LoVo (cell line): Measurements from ENCODE around the gene PTPRM.
"Not testable (repeated sequence)": the region's sequence is repeated elsewhere in the genome, so short reads cannot be mapped to it uniquely, and the experiment has no call there.

Experiments
- DNase-seq: peaks from one replicate; pipeline ENCODE4 v3.0.0-alpha.2; 2016; ENCODE audit warnings: low spot score

The PTPRM gene

GRCh38 chr18:7727361-7728076 is 160.4 kb downstream of the PTPRM start:
- no peak for DNase-seq

GRCh38 chr18:7728297-7728696 is 161.2 kb downstream of the PTPRM start:
- DNase-seq, result no peak

- no peak for DNase-seq
Observed at GRCh38 chr18:7729868-7730267, 162.8 kb downstream of the PTPRM start.

- DNase-seq, result no peak
Observed at GRCh38 chr18:7730682-7731081, 163.6 kb downstream of the PTPRM start.

- DNase-seq, result no peak
Observed at GRCh38 chr18:7733642-7734041, 166.5 kb downstream of the PTPRM start.

- DNase-seq, result no peak
Observed at GRCh38 chr18:7735196-7735595, 168.1 kb downstream of the PTPRM start.

- DNase-seq, result no peak
Observed at GRCh38 chr18:7735626-7736175, 168.6 kb downstream of the PTPRM start.

GRCh38 chr18:7736526-7736925 is 169.4 kb downstream of the PTPRM start:
- DNase-seq, result not testable (repeated sequence)

- no peak for DNase-seq
Observed at GRCh38 chr18:7737550-7737949, 170.4 kb downstream of the PTPRM start.

GRCh38 chr18:7740821-7741220 is 173.7 kb downstream of the PTPRM start:
- DNase-seq, result no peak

GRCh38 chr18:7741640-7742039 is 174.5 kb downstream of the PTPRM start:
- no peak for DNase-seq

- no peak for DNase-seq
Observed at GRCh38 chr18:7742224-7742623, 175.1 kb downstream of the PTPRM start.

- DNase-seq, result no peak
Observed at GRCh38 chr18:7743256-7743655, 176.1 kb downstream of the PTPRM start.

- DNase-seq, result no peak
Observed at GRCh38 chr18:7746106-7746505, 179.0 kb downstream of the PTPRM start.

- no peak for DNase-seq
Observed at GRCh38 chr18:7748251-7749007, 181.3 kb downstream of the PTPRM start.

- no peak for DNase-seq
Observed at GRCh38 chr18:7749008-7749405, 181.9 kb downstream of the PTPRM start.

GRCh38 chr18:7749510-7749981 is 182.4 kb downstream of the PTPRM start:
- DNase-seq, result no peak

GRCh38 chr18:7750095-7750663 is 183.1 kb downstream of the PTPRM start:
- DNase-seq, result no peak

GRCh38 chr18:7750966-7751365 is 183.8 kb downstream of the PTPRM start:
- no peak for DNase-seq

GRCh38 chr18:7754258-7754657 is 187.1 kb downstream of the PTPRM start:
- no peak for DNase-seq

- DNase-seq, result no peak
Observed at GRCh38 chr18:7754725-7755181, 187.6 kb downstream of the PTPRM start.

GRCh38 chr18:7755753-7756475 is 188.8 kb downstream of the PTPRM start:
- DNase-seq, result no peak
